HFFc6 (cell line): Measurements from ENCODE around the gene FHIT. TPM values are rescaled to one million over a fixed set of nuclear protein-coding genes. Genes with fewer than 3 reads are reported as not detected.

Source experiments
- DNase-seq: peaks from one replicate; pipeline ENCODE4 v3.0.0-alpha.2; 2018
- H3K27ac Mint-ChIP-seq: 2 replicates; pipeline ENCODE4 v1.8.0; 2020; ENCODE audit warnings: mild to moderate bottlenecking, mixed read lengths
- H3K27me3 Mint-ChIP-seq: 2 replicates; pipeline ENCODE4 v1.8.0; 2021; ENCODE audit warnings: mild to moderate bottlenecking, moderate library complexity, mixed read lengths; ENCODE audit not compliant: insufficient read depth
- H3K36me3 Mint-ChIP-seq: 2 replicates; pipeline ENCODE4 v1.8.0; 2021; ENCODE audit warnings: low read depth, mixed read lengths
- H3K4me1 Mint-ChIP-seq: 2 replicates; pipeline ENCODE4 v1.8.0; 2020; ENCODE audit warnings: low read depth, mixed read lengths
- H3K4me3 Mint-ChIP-seq: 2 replicates; pipeline ENCODE4 v1.8.0; 2020; ENCODE audit warnings: mild to moderate bottlenecking, moderate library complexity, mixed read lengths
- H3K9me3 Mint-ChIP-seq: 2 replicates; pipeline ENCODE4 v1.8.0; 2020; ENCODE audit warnings: mild to moderate bottlenecking, mixed read lengths
- CTCF ChIP-seq: fragments of 200-600 bp; sonication (generic); IDR thresholded peaks from 2 replicates; pipeline ENCODE4 v1.5.0; 2021; ENCODE audit warnings: antibody characterized with exemption, mild to moderate bottlenecking
- total RNA-seq, 6 experiments: library from RNA; stranded (reverse); fragmentation: NEBNext Ultra II Directional; extraction: Animal tissue kit (Norgen Biotek cat#: 25700); gene quantifications; 2 replicates in 1 of 6; 3 replicates in 5 of 6; pipeline ENCODE4 v1.2.3, GENCODE V29; 2021

Gene FHIT
- total RNA-seq, 6 experiments from 2014 or later, result 0.33 to 0.38 TPM; not detected in 4

- DNase-seq, result no peak
- no peak for TF ChIP-seq CTCF
- Mint-ChIP-seq H3K9me3 (no peaks in the 10 kb centered on the region), H3K27ac (peak overlapping the region; percentile 85), H3K27me3 (no peaks in the 10 kb centered on the region), H3K36me3 (no peaks in the 10 kb centered on the region), H3K4me3 (peak overlapping the region; percentile 63), H3K4me1 (peaks cover 57% of the 10 kb centered on the region)
Measured at GRCh38 chr3:59817511-59817910, 1433.7 kb downstream of the FHIT start.

GRCh38 chr3:59816312-59816711 is 1434.9 kb downstream of the FHIT start:
- no peak for DNase-seq
- Mint-ChIP-seq H3K27me3 (no peaks in the 10 kb centered on the region), H3K4me1 (peaks cover 66% of the 10 kb centered on the region), H3K4me3 (no peak overlapping the region), H3K36me3 (no peaks in the 10 kb centered on the region), H3K27ac (no peak overlapping the region), H3K9me3 (no peaks in the 10 kb centered on the region)
- no peak for TF ChIP-seq CTCF

GRCh38 chr3:59813148-59813538 is 1438.1 kb downstream of the FHIT start:
- H3K4me1 Mint-ChIP-seq, result peaks cover 57% of the 10 kb centered on the region
- H3K27me3 Mint-ChIP-seq, result no peaks in the 10 kb centered on the region
- H3K4me3 Mint-ChIP-seq, result no peak overlapping the region
- H3K36me3 Mint-ChIP-seq, result peaks cover 14% of the 10 kb centered on the region
- H3K27ac Mint-ChIP-seq, result no peak overlapping the region
- DNase-seq, result no peak
- no peaks in the 10 kb centered on the region for H3K9me3 Mint-ChIP-seq
- no peak for TF ChIP-seq CTCF

- Mint-ChIP-seq H3K27me3 (no peaks in the 10 kb centered on the region), H3K9me3 (no peaks in the 10 kb centered on the region), H3K4me1 (peaks cover 51% of the 10 kb centered on the region), H3K36me3 (peaks cover 14% of the 10 kb centered on the region), H3K4me3 (no peak overlapping the region), H3K27ac (no peak overlapping the region)
- peak; percentile 25; the same call in 1 of the 2 replicates for TF ChIP-seq CTCF
- no peak for DNase-seq
Measured at GRCh38 chr3:59812237-59813147, 1438.8 kb downstream of the FHIT start.

GRCh38 chr3:59811160-59811559 is 1440.1 kb downstream of the FHIT start:
- H3K27ac Mint-ChIP-seq, result no peak overlapping the region
- H3K4me3 Mint-ChIP-seq, result no peak overlapping the region
- TF ChIP-seq CTCF, result no peak
- no peaks in the 10 kb centered on the region for H3K9me3 Mint-ChIP-seq
- DNase-seq, result no peak
- no peaks in the 10 kb centered on the region for H3K27me3 Mint-ChIP-seq
- peaks cover 14% of the 10 kb centered on the region for H3K36me3 Mint-ChIP-seq
- H3K4me1 Mint-ChIP-seq, result peaks cover 37% of the 10 kb centered on the region
